ENCODE results near the gene PTPN3. TPM values are rescaled to one million over a fixed set of nuclear protein-coding genes. Genes with fewer than 3 reads are reported as not detected.

The PTPN3 gene
- polyA plus RNA-seq, 1 donor (not counting 4 experiments of a cell fraction or from before 2014, with no cell fraction given) = 19.9 TPM

DNA sequence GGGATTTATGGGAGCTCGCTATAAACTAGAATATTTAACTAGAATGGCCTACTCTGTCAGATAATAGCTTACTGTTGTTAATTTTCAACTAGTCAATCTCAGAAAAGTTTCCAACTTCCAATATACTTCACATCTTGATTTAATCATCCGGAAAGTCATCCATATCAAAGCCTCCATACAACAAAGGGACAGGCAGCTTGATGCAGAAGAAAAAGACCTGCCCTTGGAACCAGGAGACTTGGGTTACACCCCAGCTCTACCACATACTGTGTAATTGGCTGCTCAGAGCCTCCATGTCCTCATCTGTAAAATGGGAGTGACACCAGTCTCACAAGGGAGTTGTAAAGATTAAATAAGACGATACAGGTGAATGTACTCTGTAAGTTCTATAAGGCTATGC lies 1.9 kb downstream of the PTPN3 start:
- dilution Hi-C loops (cut with MboI; ENCODE audit: extremely low pct_ligation_motif_present, low sequenced_read_pairs) = no loop called here
- peaks cover 63% of the 10 kb centered on the region for H3K79me2 ChIP-seq (ENCODE audit: control insufficient read depth, insufficient read depth, low read length)

DNA sequence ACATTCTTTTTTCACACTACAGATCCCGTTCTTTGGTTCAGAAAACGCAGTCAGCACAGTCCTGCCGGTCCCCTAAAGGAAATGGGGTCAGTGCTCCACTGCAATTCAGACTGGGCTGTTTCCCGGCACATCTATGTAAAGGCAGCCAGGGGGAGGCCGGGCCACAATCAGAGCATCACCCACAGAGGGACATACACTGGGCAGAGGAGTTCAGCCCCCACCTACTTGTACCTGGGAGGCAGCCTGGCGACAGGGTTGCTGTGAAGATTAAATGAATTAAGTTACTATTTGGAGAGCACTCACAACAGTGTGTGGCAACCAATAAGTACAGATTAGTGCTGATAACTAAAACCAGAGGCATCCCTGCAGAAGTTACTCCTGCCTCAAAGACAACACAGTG lies 4.5 kb downstream of the PTPN3 start:
- no peak overlapping the region for H3K9ac ChIP-seq (ENCODE audit: control insufficient read depth, extremely low read depth, insufficient read depth, low read length)
- H3K36me3 ChIP-seq (ENCODE audit: control insufficient read depth in 2 of 2, extremely low read depth in 1 of 2, insufficient read depth in 2 of 2, low read length in 2 of 2) = peaks cover 5 to 20% of the 10 kb centered on the region in 2 experiments
- TF ChIP-seq, protein P1, sequence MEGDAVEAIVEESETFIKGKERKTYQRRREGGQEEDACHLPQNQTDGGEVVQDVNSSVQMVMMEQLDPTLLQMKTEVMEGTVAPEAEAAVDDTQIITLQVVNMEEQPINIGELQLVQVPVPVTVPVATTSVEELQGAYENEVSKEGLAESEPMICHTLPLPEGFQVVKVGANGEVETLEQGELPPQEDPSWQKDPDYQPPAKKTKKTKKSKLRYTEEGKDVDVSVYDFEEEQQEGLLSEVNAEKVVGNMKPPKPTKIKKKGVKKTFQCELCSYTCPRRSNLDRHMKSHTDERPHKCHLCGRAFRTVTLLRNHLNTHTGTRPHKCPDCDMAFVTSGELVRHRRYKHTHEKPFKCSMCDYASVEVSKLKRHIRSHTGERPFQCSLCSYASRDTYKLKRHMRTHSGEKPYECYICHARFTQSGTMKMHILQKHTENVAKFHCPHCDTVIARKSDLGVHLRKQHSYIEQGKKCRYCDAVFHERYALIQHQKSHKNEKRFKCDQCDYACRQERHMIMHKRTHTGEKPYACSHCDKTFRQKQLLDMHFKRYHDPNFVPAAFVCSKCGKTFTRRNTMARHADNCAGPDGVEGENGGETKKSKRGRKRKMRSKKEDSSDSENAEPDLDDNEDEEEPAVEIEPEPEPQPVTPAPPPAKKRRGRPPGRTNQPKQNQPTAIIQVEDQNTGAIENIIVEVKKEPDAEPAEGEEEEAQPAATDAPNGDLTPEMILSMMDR (optimal IDR thresholded peaks at IDR 0.05 in 1 of 3, IDR thresholded peaks at IDR 0.05 in 1 of 3, conservative IDR thresholded peaks at IDR 0.05 in 1 of 3; ENCODE audit: extremely low read depth in 1 of 3, insufficient read depth in 2 of 3, low read length in 3 of 3) = no peak
- no peak for TF ChIP-seq EZH2 (IDR thresholded peaks at IDR 0.05; ENCODE audit: low read length)
- no peak for FAIRE-seq
- H3K9me1 ChIP-seq (ENCODE audit: control insufficient read depth, extremely low read depth, insufficient read depth, low read length) = peaks cover 5% of the 10 kb centered on the region
- no peaks in the 10 kb centered on the region for H3K9me3 ChIP-seq (ENCODE audit: control insufficient read depth, low read depth, low read length)
- H2AFZ ChIP-seq (ENCODE audit: control insufficient read depth, low read length) = no peak overlapping the region
- H3K27ac ChIP-seq (ENCODE audit: control insufficient read depth, insufficient read depth, low read length) = no peak overlapping the region
- no peak for DNase-seq (ENCODE audit: low read depth, low spot score)
- H3K4me1 ChIP-seq (ENCODE audit: control insufficient read depth, extremely low read depth, insufficient read depth, low read length) = peaks cover 14% of the 10 kb centered on the region
- H3K27me3 ChIP-seq (ENCODE audit: control insufficient read depth, extremely low read depth, insufficient read depth, low read length) = no peaks in the 10 kb centered on the region
- no peak overlapping the region for H3K4me2 ChIP-seq (ENCODE audit: control insufficient read depth, extremely low read depth, insufficient read depth, low read depth, low read length)
- peaks cover 5% of the 10 kb centered on the region for H4K20me1 ChIP-seq (ENCODE audit: control insufficient read depth, extremely low read depth, insufficient read depth, low read length)
- H3K4me3 ChIP-seq (ENCODE audit: control insufficient read depth in 2 of 3, extremely low read depth in 1 of 3, insufficient read depth in 2 of 3, low read depth in 1 of 3, low read length in 3 of 3) = no peak overlapping the region
- dilution Hi-C loops (cut with MboI; ENCODE audit: extremely low pct_ligation_motif_present, low sequenced_read_pairs) = no loop called here
- H3K79me2 ChIP-seq (ENCODE audit: control insufficient read depth, insufficient read depth, low read length) = peaks cover 86% of the 10 kb centered on the region

More for the DNA sequence above, 1.9 kb downstream of the PTPN3 start:
- Histone ChIP-seq H3K4me1 (ENCODE audit: control insufficient read depth, extremely low read depth, insufficient read depth, low read length) (peaks cover 30% of the 10 kb centered on the region), H3K4me3 (ENCODE audit: control insufficient read depth in 2 of 3, extremely low read depth in 1 of 3, insufficient read depth in 2 of 3, low read depth in 1 of 3, low read length in 3 of 3) (no peak overlapping the region), H3K36me3 (ENCODE audit: control insufficient read depth in 2 of 2, extremely low read depth in 1 of 2, insufficient read depth in 2 of 2, low read length in 2 of 2) (peaks cover 4 to 20% of the 10 kb centered on the region in 2 experiments), H3K9ac (ENCODE audit: control insufficient read depth, extremely low read depth, insufficient read depth, low read length) (no peak overlapping the region), H3K9me3 (ENCODE audit: control insufficient read depth, low read depth, low read length) (no peaks in the 10 kb centered on the region), H3K9me1 (ENCODE audit: control insufficient read depth, extremely low read depth, insufficient read depth, low read length) (peaks cover 3% of the 10 kb centered on the region), H3K27me3 (ENCODE audit: control insufficient read depth, extremely low read depth, insufficient read depth, low read length) (no peaks in the 10 kb centered on the region), H3K4me2 (ENCODE audit: control insufficient read depth, extremely low read depth, insufficient read depth, low read depth, low read length) (peak overlapping the region; percentile 99), H3K27ac (ENCODE audit: control insufficient read depth, insufficient read depth, low read length) (no peak overlapping the region), H4K20me1 (ENCODE audit: control insufficient read depth, extremely low read depth, insufficient read depth, low read length) (peaks cover 5% of the 10 kb centered on the region), H2AFZ (ENCODE audit: control insufficient read depth, low read length) (no peak overlapping the region)
- DNase-seq (ENCODE audit: low read depth, low spot score) (no peak), FAIRE-seq (no peak)
- no peak for TF ChIP-seq EZH2 (IDR thresholded peaks at IDR 0.05; ENCODE audit: low read length)
- TF ChIP-seq, protein P1 (optimal IDR thresholded peaks at IDR 0.05 in 1 of 3, IDR thresholded peaks at IDR 0.05 in 1 of 3, conservative IDR thresholded peaks at IDR 0.05 in 1 of 3; ENCODE audit: extremely low read depth in 1 of 3, insufficient read depth in 2 of 3, low read length in 3 of 3) = no peak
